HG03159 (cell line): Measurements from ENCODE around the gene TBC1D17.
A peak's percentile ranks its signal among the peaks of the same experiment; 100 is the strongest.

Experiments
- ATAC-seq: cut with Tn5 transposase; IDR thresholded peaks from one replicate; pipeline ENCODE4 v1.9.1; 2021; ENCODE audit warnings: mild to moderate bottlenecking, moderate library complexity; ENCODE audit not compliant: unreplicated experiment

TBC1D17 gene

DNA sequence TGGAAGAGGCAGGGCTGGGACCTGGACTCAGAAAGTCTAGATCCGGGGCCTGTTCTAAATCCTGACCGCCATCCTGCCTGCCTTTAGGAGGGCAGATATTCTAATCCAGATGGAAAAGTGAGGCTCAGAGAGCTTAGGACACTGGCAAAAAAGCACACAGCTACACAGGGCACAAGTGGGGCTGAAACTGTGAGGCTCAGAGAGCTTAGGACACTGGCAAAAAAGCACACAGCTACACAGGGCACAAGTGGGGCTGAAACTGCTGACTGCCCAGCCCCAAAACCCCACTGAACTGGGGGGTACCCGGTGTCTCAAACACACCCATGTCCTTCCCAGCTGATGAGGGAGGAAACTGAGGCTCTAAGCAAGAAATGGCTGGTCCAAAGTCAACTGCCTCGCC is 2.3 kb upstream of the TBC1D17 start:
- no peak for ATAC-seq

DNA sequence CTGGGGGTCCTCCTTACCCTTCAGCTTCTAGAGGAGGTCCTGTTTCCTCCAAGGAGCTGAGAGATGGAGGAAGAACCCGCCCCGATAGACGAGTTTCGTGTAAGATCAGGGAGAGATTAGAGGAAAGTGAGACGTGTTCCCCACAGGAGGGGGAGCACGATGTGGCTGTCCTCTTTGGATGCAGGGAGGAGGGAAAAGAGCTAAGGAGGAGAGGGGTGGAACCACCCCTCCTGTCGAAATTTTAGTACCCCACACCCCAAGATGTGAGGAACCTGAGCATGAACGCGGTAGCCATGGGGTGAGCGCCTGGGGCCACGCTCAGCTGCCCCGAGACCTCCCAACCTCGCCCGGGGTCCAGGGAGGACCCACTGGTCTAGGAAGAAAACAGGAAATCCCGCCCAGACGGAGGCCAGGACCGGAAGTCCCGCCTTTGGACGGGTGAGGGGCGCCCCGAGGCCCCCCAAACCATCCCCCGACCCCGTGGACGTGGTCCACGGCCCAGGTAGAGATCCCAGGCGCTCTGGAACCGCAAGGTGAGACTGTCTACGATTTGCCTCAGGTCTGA is 1.6 kb upstream of the TBC1D17 start:
- no peak for ATAC-seq

GRCh38 chr19:49876422-49877019 is 981 bp upstream of the TBC1D17 start:
- ATAC-seq: peak; percentile 43

DNA sequence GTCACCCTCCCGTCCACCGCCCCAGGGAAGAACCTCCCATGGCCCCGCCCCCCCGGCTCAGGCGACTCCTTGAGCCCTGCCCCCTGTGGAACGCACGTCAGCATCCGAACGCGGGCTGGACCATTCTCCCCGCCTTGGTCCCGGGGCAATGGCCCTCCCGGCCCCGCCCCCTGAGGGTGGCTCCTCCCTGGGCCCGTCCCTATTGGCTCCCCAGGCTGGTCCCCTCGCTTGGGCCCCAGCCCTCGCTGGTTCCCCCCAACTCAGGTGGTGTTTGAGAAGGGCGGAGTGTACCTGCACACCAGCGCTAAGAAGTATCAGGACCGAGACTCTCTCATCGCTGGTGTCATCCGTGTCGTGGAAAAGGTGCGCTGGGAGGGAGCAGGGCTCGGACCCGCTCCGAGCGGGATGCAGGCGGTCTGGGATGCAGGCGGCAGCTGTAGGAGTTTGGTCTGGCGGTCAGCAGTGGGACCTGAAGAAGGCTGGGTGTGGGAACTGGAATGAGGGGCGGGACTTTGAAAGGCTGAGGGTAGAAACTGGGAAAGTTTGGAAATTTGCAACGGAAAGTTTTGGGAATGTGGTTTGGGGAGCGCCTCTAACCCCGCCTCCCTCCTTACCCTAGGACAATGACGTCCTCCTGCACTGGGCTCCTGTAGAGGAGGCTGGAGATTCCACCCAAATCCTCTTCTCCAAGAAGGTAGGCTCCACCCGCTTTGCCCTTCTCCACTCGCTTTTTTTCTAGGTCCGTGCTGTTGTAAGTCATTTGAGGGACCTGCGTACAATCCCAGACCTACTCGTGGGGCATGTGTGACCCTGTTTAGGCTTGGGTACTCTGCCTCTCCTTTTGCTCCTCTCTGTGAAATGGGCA is 609 bp downstream of the TBC1D17 start:
- ATAC-seq: peak; percentile 39

- ATAC-seq: no peak
Measured at GRCh38 chr19:49878744-49879070, 1.2 kb downstream of the TBC1D17 start.

GRCh38 chr19:49879243-49879963 is 1.9 kb downstream of the TBC1D17 start:
- ATAC-seq: no peak

DNA sequence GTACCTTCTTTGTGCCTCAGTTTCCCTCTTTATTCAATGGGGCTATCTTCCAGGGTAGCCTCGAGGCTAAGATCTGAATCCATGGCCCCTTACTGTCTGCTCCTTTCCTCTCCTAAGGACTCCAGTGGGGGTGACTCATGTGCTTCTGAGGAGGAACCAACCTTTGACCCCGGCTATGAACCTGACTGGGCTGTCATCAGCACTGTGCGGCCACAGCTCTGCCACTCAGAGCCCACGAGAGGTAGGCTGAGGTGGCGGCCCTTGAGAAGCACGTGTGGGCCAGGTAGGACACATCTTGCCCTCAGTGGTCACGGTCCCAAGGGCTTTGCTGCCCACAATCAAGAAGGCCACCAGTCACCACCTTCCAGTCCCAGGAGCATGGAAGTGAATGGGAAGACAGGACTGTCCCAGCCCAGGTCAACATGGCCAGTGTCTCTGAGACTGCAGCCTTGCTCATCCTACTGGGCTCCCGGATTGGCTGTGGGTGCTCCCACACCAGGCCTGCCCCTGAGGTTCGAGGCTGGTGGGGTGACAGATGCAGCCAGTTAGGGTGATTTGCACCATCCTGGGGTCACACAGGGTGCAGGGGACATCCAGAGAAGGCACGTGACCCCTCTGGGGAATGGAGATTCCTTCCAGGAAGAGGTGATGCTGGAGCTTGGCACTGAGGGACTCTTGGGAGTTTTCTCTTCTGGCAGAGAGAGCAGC is 2.8 kb downstream of the TBC1D17 start:
- no peak for ATAC-seq

- no peak for ATAC-seq
Measured at GRCh38 chr19:49881186-49881585, 3.7 kb downstream of the TBC1D17 start.

GRCh38 chr19:49881672-49882394 is 4.3 kb downstream of the TBC1D17 start:
- no peak for ATAC-seq

DNA sequence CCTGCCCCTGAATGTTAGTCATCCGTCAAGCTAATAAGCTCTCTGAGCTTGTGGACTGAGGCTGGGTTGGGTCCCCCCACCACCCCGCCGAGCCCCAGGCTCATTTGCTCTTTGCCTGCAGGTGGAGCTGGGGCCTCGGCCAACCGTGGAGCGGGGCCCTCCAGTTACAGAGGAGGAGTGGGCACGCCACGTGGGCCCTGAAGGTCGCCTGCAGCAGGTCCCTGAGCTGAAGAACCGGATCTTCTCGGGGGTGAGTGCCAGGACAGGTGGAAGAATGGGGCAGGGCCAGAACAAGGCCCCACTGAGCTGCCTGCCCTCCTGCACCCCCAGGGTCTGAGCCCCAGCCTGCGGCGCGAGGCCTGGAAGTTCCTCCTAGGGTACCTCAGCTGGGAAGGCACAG is 5.1 kb downstream of the TBC1D17 start:
- no peak for ATAC-seq

DNA sequence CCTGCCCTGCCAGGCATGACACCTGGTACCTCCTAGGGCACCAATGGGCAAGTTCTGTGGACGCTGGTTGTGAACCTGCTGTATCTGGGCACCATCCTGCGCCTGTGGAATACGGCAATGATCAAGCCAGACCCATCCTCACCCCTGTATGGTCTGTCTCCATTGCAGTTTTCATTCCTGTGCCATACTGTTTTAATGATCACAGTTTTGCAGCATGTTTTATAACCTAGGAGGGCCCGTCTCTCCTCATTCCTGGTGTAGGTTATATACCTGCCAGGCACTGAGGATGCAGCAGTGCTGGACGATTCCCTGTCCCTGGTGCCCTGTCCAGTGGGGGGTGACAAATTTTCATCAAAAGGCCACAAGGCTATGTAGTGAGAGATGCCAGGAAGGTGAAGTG is 5.6 kb downstream of the TBC1D17 start:
- ATAC-seq: no peak

DNA sequence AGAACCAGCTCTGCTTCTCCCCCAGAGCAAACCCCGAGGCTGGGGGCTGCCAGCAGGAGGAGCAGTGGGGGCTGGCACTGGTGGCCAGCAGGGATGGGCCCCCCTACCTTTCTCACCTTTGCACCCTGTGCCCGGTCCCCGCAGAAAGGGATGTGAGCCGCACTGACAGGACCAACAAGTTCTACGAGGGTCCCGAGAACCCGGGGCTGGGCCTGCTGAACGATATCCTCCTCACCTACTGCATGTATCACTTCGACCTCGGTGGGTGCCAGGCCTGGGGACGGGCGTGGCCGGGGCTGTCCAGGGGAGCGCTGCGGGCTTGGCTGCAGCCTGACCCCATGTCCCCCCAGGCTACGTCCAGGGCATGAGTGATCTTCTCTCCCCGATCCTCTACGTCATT is 6.6 kb downstream of the TBC1D17 start:
- ATAC-seq: no peak

DNA sequence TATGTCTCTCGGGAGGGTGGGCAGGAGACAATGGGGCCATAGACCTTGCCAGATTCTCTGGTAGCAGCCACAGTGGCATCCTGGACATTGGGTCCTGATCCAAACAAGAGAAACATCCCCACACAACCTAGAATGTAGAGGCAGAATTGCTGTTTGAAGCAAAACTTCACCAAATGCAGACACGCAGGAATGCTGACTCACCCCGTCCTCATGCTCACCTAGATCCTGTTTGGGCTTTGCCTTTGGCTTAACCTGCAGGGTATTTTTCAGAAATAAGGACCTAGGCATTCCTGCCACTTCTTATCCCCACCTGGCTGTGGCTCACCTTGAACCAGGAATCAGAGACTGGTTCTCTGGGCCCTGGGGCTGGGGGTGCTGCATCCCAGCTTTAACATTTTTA is 7.3 kb downstream of the TBC1D17 start:
- no peak for ATAC-seq

- ATAC-seq: no peak
Measured at GRCh38 chr19:49887037-49887664, 9.6 kb downstream of the TBC1D17 start.

GRCh38 chr19:49887665-49888509 is 10.4 kb downstream of the TBC1D17 start:
- no peak for ATAC-seq

GRCh38 chr19:49888510-49888824 is 11.0 kb downstream of the TBC1D17 start:
- ATAC-seq: no peak

- ATAC-seq: no peak
Measured at GRCh38 chr19:49889038-49889686, 11.7 kb downstream of the TBC1D17 start.

DNA sequence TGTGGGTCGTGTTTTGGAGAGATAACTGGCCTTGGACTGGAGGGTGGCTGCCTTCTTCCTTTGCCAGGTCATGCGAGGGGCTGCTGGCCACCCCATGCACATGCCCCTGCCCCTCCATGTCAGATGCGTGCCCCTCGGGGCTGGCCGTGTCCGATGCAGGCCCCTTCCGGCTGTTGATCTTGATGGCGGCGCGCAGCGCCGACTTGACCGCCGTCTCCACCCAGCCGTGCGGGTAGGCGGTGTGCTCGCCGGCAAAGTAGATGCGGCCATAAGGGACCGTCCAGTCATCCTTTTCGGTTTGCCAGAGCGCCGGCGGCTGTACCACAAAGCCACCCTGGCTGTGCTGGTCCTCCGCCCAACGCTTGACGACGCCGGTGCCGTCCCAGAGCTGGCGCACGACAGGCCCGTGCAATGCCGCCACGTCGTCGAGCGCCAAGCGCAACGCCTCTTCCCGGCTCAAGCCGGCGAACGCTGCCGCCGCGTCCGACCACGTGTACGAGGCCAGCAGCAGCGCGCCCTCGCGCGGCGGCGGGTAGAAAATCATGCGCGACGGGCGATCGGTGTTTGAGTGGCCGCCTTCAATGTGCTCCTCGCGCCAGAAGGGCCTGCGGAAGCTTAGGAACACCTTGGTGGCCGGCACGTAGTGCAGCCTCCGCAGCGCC is 12.3 kb downstream of the TBC1D17 start:
- no peak for ATAC-seq
